ENCODE data around the gene ARID3A. TPM values are rescaled to one million over a fixed set of nuclear protein-coding genes. Genes with fewer than 3 reads are reported as not detected.
A peak's percentile ranks its signal among the peaks of the same experiment; 100 is the strongest.
"Not testable (repeated sequence)": the region's sequence is repeated elsewhere in the genome, so short reads cannot be mapped to it uniquely, and the experiment has no call there.

Gene ARID3A
- 5.6 and 13.9 TPM in 2 replicates for total RNA-seq (2014; rRNA removed)
- percentile 37 among the genes with signal in this experiment for Bru-seq, nascent RNA
- percentile 35 among the genes with signal in this experiment for BruChase-seq, experiment 1, labeled RNA remaining after a 6-hour chase
- BruChase-seq, experiment 2, labeled RNA remaining after a 2-hour chase: percentile 41 among the genes with signal in this experiment
- long read RNA-seq, partial matches to known transcripts: 3 of 17 reads
- long read RNA-seq, other reads (novel, unspliced or antisense): 14 of 17 reads

DNA sequence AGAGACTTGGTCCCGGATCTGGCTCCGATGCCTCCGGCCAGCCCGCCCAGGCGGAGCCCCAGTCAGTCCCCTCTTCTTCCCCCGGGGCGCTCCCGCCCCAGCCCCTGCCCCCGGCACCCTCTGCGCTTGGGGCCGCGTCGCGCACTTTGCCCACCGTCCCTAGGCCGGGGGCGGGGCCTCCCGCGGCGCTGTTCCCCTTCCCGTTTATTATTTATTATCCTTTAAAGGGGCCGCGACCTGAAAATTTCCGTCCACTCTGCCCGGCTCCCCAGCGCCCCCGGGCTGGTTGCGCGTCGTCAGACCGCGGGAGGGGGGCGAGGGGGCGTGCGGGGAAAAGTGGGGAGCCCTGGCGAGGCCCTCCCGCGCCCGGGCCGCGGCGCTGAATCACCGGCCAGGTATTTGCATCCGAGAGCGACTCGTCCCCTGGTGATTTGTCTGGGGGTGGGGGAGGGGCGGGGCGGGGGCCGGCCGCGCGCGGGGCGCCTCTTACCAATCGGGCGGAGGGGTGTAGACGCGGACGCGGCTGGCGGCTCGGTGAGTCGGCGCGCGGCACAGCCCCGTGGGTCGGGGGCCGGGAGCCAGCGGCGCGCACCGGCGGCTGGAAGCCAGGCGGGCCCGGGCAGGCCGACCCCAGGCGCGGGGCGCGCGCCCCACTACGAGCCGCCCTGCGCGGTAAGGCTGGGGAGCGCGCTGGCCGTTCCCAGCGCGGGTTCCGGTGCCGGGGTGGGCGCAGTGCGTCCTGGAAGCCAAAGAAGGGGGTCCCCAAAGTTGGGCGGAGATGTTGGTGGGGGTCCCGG is at the start of gene ARID3A:
Gene ARID3A (plus strand): TSS at position 510 of the 797 bp plus-strand sequence. CDS start 3,494 bp downstream, outside the sequence.
- H3K36me3 ChIP-seq (ENCODE audit: low read depth, low read length): no peaks in the 10 kb centered on the region
- CTCF ChIA-PET: no interaction called here
- H4K20me1 ChIP-seq (ENCODE audit: low read length): no peaks in the 10 kb centered on the region
- peak within 1 kb of the TSS; percentile 81 for H3K4me3 ChIP-seq (ENCODE audit: low read length)
- H3K4me1 ChIP-seq (ENCODE audit: insufficient read depth, low read length): no peaks in the 10 kb centered on the region; the same call in 1 of the 2 replicates
- ATAC-seq: peak; percentile 59
- peak within 1 kb of the TSS; percentile 51 for H3K9ac ChIP-seq (ENCODE audit: low read length)
- no peaks in the 10 kb centered on the region for H3K27me3 ChIP-seq (ENCODE audit: low read length)
- H3K9me2 ChIP-seq (replicated peaks; ENCODE audit: low read length): no peaks in the 10 kb centered on the region
- 0 out of 2 replicates have a peak, but pooled peaks cover 3% of the 10 kb centered on the region for H3K79me2 ChIP-seq (ENCODE audit: low read length)
- H2AFZ ChIP-seq (ENCODE audit: low read length): peak within 1 kb of the TSS; percentile 86
- intact Hi-C loops (cut with micrococcal nuclease): loop anchor here (1.0 kb wide), 1 partner anchor 57 kb away; no protein-coding TSS in a partner anchor
- no peaks in the 10 kb centered on the region for H3K9me3 ChIP-seq (ENCODE audit: low read length)
- no TSS peak for BruUV-seq (replicated peaks)
- TF ChIP-seq EZH2phosphoT487 (IDR thresholded peaks at IDR 0.05; ENCODE audit: borderline replicate concordance, low read length): no peak
- peak within 1 kb of the TSS; percentile 95 for H3K4me2 ChIP-seq (ENCODE audit: low read length)
- POLR2A ChIA-PET (ENCODE audit: unreplicated experiment): no interaction called here
- peak within 1 kb of the TSS; percentile 39; the same call in 1 of the 2 replicates for H3K27ac ChIP-seq (ENCODE audit: low read length)
- DNase-seq: peak; percentile 65
- H3F3A ChIP-seq (ENCODE audit: low read length, unreplicated experiment): no peaks in the 10 kb centered on the region

GRCh38 chr19:876089-876488 is 49.7 kb upstream of the ARID3A start:
- intact Hi-C loops (cut with micrococcal nuclease): no loop called here
- Histone ChIP-seq H3K36me3 (ENCODE audit: low read depth, low read length) (no peaks in the 10 kb centered on the region; the same call in 1 of the 2 replicates), H2AFZ (ENCODE audit: low read length) (no peak overlapping the region), H3K4me3 (ENCODE audit: low read length) (no peak overlapping the region), H4K20me1 (ENCODE audit: low read length) (no peaks in the 10 kb centered on the region), H3K9me3 (ENCODE audit: low read length) (no peaks in the 10 kb centered on the region), H3K4me2 (ENCODE audit: low read length) (no peak overlapping the region), H3K9ac (ENCODE audit: low read length) (no peak overlapping the region), H3K4me1 (ENCODE audit: insufficient read depth, low read length) (no peaks in the 10 kb centered on the region), H3K79me2 (ENCODE audit: low read length) (no peaks in the 10 kb centered on the region), H3K27ac (ENCODE audit: low read length) (no peak overlapping the region), H3K9me2 (replicated peaks; ENCODE audit: low read length) (no peaks in the 10 kb centered on the region), H3K27me3 (ENCODE audit: low read length) (no peaks in the 10 kb centered on the region), H3F3A (ENCODE audit: low read length, unreplicated experiment) (no peaks in the 10 kb centered on the region)
- ChIA-PET CTCF (no interaction called here), POLR2A (ENCODE audit: unreplicated experiment) (interaction anchor here (0.7 kb wide), 2 partner anchors 13 to 167 kb away, joined by 5 to 9 read pairs; no protein-coding TSS in a partner anchor)
- BruUV-seq (replicated peaks): no TSS peak
- DNase-seq: no peak
- ATAC-seq: no peak
- no peak for TF ChIP-seq EZH2 (IDR thresholded peaks at IDR 0.05; ENCODE audit: low read length, unreplicated experiment)
- TF ChIP-seq, protein P1, sequence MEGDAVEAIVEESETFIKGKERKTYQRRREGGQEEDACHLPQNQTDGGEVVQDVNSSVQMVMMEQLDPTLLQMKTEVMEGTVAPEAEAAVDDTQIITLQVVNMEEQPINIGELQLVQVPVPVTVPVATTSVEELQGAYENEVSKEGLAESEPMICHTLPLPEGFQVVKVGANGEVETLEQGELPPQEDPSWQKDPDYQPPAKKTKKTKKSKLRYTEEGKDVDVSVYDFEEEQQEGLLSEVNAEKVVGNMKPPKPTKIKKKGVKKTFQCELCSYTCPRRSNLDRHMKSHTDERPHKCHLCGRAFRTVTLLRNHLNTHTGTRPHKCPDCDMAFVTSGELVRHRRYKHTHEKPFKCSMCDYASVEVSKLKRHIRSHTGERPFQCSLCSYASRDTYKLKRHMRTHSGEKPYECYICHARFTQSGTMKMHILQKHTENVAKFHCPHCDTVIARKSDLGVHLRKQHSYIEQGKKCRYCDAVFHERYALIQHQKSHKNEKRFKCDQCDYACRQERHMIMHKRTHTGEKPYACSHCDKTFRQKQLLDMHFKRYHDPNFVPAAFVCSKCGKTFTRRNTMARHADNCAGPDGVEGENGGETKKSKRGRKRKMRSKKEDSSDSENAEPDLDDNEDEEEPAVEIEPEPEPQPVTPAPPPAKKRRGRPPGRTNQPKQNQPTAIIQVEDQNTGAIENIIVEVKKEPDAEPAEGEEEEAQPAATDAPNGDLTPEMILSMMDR (conservative IDR thresholded peaks at IDR 0.05; ENCODE audit: low read depth, low read length): no peak
- TF ChIP-seq EZH2phosphoT487 (IDR thresholded peaks at IDR 0.05; ENCODE audit: borderline replicate concordance, low read length): no peak

DNA sequence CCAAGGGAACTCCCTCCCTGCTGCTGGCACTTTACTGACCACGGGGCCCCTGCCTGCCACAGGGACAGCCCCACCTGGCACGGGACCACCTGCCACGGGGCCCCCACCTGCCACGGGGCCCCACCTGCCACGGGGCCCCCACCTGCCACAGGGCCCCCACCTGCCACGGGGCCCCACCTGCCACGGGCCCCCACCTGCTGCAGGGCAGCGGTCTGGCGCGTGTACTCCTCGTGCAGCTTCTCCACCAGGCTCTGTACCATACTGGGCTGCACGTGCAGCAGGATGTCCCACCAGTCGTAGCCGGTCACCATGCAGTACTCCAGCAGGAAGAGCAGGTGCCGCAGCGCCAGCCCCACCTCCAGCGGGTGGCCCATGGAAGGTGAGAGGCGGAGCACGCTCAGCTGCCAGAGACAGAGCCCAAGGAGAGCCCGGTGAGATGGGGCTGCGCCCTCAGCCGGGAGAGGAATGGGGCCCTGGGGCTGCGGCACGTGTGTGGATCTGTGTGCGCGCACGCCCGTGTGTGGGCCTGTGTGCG is 49.0 kb upstream of the ARID3A start:
- Histone ChIP-seq H3K27ac (ENCODE audit: low read length) (no peak overlapping the region), H3K9ac (ENCODE audit: low read length) (no peak overlapping the region), H4K20me1 (ENCODE audit: low read length) (no peaks in the 10 kb centered on the region), H3K4me1 (ENCODE audit: insufficient read depth, low read length) (no peaks in the 10 kb centered on the region), H3K36me3 (ENCODE audit: low read depth, low read length) (peaks cover 5% of the 10 kb centered on the region; the same call in 1 of the 2 replicates), H2AFZ (ENCODE audit: low read length) (no peak overlapping the region), H3K4me2 (ENCODE audit: low read length) (no peak overlapping the region), H3K79me2 (ENCODE audit: low read length) (no peaks in the 10 kb centered on the region), H3K27me3 (ENCODE audit: low read length) (no peaks in the 10 kb centered on the region), H3F3A (ENCODE audit: low read length, unreplicated experiment) (no peaks in the 10 kb centered on the region), H3K9me2 (replicated peaks; ENCODE audit: low read length) (no peaks in the 10 kb centered on the region), H3K9me3 (ENCODE audit: low read length) (no peaks in the 10 kb centered on the region), H3K4me3 (ENCODE audit: low read length) (no peak overlapping the region)
- ChIA-PET CTCF (no interaction called here), POLR2A (ENCODE audit: unreplicated experiment) (no interaction called here)
- TF ChIP-seq EZH2phosphoT487 (IDR thresholded peaks at IDR 0.05; ENCODE audit: borderline replicate concordance, low read length) (no peak), EZH2 (IDR thresholded peaks at IDR 0.05; ENCODE audit: low read length, unreplicated experiment) (no peak)
- TF ChIP-seq, protein P1 (conservative IDR thresholded peaks at IDR 0.05; ENCODE audit: low read depth, low read length): no peak
- no peak for ATAC-seq
- BruUV-seq (replicated peaks): no TSS peak
- intact Hi-C loops (cut with micrococcal nuclease): no loop called here
- DNase-seq: no peak

DNA sequence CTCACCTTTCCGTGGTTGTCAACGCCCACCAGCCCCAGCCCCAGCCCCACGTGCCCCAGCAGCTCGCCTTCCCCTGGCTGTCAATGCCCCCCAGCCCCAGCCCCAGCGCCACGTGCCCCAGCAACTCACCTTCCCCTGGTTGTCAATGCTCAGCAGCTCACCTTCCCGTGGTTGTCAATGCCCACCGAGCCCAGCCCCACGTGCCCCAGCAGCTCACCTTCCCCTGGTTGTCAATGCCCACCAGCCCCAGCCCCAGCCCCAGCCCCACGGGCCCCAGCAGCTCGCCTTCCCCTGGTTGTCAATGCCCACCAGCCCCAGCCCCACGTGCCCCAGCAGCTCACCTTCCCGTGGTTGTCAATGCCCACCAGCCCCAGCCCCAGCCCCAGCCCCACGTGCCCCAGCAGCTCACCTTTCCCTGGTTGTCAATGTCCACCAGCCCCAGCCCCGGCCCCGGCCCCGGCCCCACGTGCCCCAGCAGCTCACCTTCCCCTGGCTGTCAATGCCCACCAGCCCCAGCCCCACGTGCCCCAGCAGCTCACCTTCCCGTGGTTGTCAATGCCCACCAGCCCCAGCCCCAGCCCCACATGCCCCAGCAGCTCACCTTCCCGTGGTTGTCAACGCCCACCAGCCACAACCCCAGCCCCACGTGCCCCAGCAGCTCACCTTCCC is 47.7 kb upstream of the ARID3A start:
- ATAC-seq; H3K4me3 ChIP-seq (ENCODE audit: low read length); intact Hi-C loops (cut with micrococcal nuclease); H4K20me1 ChIP-seq (ENCODE audit: low read length); DNase-seq; BruUV-seq (replicated peaks); H3K4me2 ChIP-seq (ENCODE audit: low read length); H3K36me3 ChIP-seq (ENCODE audit: low read depth, low read length); H3K27ac ChIP-seq (ENCODE audit: low read length); H3K9ac ChIP-seq (ENCODE audit: low read length); H3K9me2 ChIP-seq (replicated peaks; ENCODE audit: low read length); H3K9me3 ChIP-seq (ENCODE audit: low read length); H2AFZ ChIP-seq (ENCODE audit: low read length); H3K4me1 ChIP-seq (ENCODE audit: insufficient read depth, low read length); H3K79me2 ChIP-seq (ENCODE audit: low read length); H3K27me3 ChIP-seq (ENCODE audit: low read length); H3F3A ChIP-seq (ENCODE audit: low read length, unreplicated experiment); POLR2A ChIA-PET (ENCODE audit: unreplicated experiment): not testable (repeated sequence)
- CTCF ChIA-PET: interaction anchor here (0.6 kb wide), 1 partner anchor 46 kb away, joined by 4 read pairs; no protein-coding TSS in a partner anchor
